Measurements from ENCODE around the gene LYPD6B.

DNA sequence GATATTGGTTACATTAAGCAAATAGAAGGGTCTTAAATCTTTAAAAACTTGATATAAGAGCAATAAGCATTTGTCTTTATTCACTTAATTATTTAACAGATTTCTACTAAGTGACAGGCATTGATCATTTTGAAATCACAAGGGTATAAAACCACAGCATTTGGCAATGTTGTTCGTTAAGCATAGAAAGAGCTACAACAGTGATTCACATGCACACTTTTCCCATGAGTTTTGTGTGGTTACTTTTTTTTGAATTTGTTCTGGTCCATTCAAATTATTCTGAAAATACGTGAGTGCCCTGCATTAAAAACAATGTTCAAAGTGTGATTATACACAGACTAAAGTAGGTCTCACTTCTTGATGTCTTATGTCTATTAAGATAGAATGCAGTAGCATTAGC, 52.2 kb downstream of the LYPD6B start:
- TF ChIP-seq, protein P1, sequence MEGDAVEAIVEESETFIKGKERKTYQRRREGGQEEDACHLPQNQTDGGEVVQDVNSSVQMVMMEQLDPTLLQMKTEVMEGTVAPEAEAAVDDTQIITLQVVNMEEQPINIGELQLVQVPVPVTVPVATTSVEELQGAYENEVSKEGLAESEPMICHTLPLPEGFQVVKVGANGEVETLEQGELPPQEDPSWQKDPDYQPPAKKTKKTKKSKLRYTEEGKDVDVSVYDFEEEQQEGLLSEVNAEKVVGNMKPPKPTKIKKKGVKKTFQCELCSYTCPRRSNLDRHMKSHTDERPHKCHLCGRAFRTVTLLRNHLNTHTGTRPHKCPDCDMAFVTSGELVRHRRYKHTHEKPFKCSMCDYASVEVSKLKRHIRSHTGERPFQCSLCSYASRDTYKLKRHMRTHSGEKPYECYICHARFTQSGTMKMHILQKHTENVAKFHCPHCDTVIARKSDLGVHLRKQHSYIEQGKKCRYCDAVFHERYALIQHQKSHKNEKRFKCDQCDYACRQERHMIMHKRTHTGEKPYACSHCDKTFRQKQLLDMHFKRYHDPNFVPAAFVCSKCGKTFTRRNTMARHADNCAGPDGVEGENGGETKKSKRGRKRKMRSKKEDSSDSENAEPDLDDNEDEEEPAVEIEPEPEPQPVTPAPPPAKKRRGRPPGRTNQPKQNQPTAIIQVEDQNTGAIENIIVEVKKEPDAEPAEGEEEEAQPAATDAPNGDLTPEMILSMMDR (conservative IDR thresholded peaks at IDR 0.05; ENCODE audit: low read depth, low read length): no peak
- TF ChIP-seq EZH2 (IDR thresholded peaks at IDR 0.05; ENCODE audit: low read length, unreplicated experiment): no peak

Measured in PC-3 (cell line).